SK-N-SH (cell line): Measurements from ENCODE around the gene GSG1L2. TPM values are rescaled to one million over a fixed set of nuclear protein-coding genes. Genes with fewer than 3 reads are reported as not detected.

Source experiments
- CTCF ChIA-PET: fragments of 300-600, 350-600 bp; formaldehyde crosslinking; extraction: SDS; loops from one replicate; lab custom pipeline; 2021; lab: Yijun Ruan, JAX
- POLR2A ChIA-PET: fragments of 350-600 bp; sonication (Branson Sonifier 250); formaldehyde crosslinking; extraction: SDS; loops from one replicate; lab custom pipeline; 2020; ENCODE audit warnings: antibody characterized with exemption, inconsistent platforms; lab: Yijun Ruan, JAX
- DNase-seq: peaks from one replicate; pipeline ENCODE4 v3.0.0; 2012
- H2AFZ ChIP-seq: fragments of 200-600 bp; sonication (generic); 2 replicates; pipeline ENCODE4 v1.8.1; 2016; ENCODE audit warnings: antibody characterized with exemption, mild to moderate bottlenecking, low read depth
- H3F3A ChIP-seq: fragments of 200-600 bp; sonication (generic); replicated peaks from 2 replicates; pipeline ENCODE3; 2016; ENCODE audit warnings: antibody characterized with exemption, mild to moderate bottlenecking; ENCODE audit not compliant: insufficient read depth
- H3K27ac ChIP-seq, 2 experiments: fragments of 200-500 bp in 1 of 2; fragments of 200-600 bp in 1 of 2; sonication (Bioruptor generic) in 1 of 2; sonication (generic), shearing (Covaris generic) in 1 of 2; 2 replicates each; pipeline versions ENCODE4 v1.5.1 to v1.6.1; 2014 to 2016; ENCODE audit warnings: low read depth in 2 of 2, inconsistent platforms in 1 of 2, low read length in 1 of 2, mild to moderate bottlenecking in 1 of 2, mixed read lengths in 1 of 2
- H3K27me3 ChIP-seq: fragments of 200-600 bp; sonication (generic), shearing (Covaris generic); 2 replicates; pipeline ENCODE4 v1.6.1; 2016; ENCODE audit warnings: mixed run types; ENCODE audit not compliant: insufficient read depth
- H3K36me3 ChIP-seq, 2 experiments: fragments of 200-500 bp in 1 of 2; fragments of 200-600 bp in 1 of 2; sonication (Bioruptor generic) in 1 of 2; sonication (generic) in 1 of 2; replicated peaks in 1 of 2; 2 replicates each; pipeline versions ENCODE3 to v1.5.1; 2014 to 2016; ENCODE audit warnings: low read length in 1 of 2, mild to moderate bottlenecking in 1 of 2; ENCODE audit not compliant: insufficient read depth in 2 of 2, control insufficient read depth in 1 of 2
- H3K4me1 ChIP-seq, 2 experiments: fragments of 200-500 bp in 1 of 2; fragments of 200-600 bp in 1 of 2; sonication (Bioruptor generic) in 1 of 2; sonication (generic), shearing (Covaris generic) in 1 of 2; 2 replicates each; pipeline versions ENCODE4 v1.5.1 to v1.6.1; 2014 to 2016; ENCODE audit warnings: low read depth in 1 of 2, low read length in 1 of 2, mixed run types in 1 of 2; ENCODE audit not compliant: insufficient read depth in 2 of 2, control insufficient read depth in 1 of 2
- H3K4me2 ChIP-seq: fragments of 200-600 bp; sonication (generic), shearing (Covaris generic); 2 replicates; pipeline ENCODE4 v1.6.1; 2017; ENCODE audit warnings: mixed run types
- H3K4me3 ChIP-seq, 2 experiments: fragments of 200-500 bp in 1 of 2; fragments of 200-600 bp in 1 of 2; sonication (Bioruptor generic) in 1 of 2; sonication (generic), shearing (Covaris generic) in 1 of 2; 2 replicates each; pipeline versions ENCODE4 v1.5.1 to v1.8.1; 2014 to 2016; ENCODE audit warnings: low read depth in 2 of 2, inconsistent platforms in 1 of 2, low read length in 1 of 2, mild to moderate bottlenecking in 1 of 2, mixed read lengths in 1 of 2, moderate library complexity in 1 of 2
- H3K79me2 ChIP-seq: fragments of 200-600 bp; sonication (generic); 2 replicates; pipeline ENCODE4 v1.8.1; 2017; ENCODE audit warnings: mild to moderate bottlenecking; ENCODE audit not compliant: insufficient read depth
- H3K9ac ChIP-seq: fragments of 200-600 bp; sonication (generic); 2 replicates; pipeline ENCODE4 v1.6.1; 2017; ENCODE audit warnings: mixed run types
- H3K9me2 ChIP-seq: fragments of 200-600 bp; sonication (generic); 2 replicates; pipeline ENCODE4 v1.6.1; 2017; ENCODE audit warnings: mixed run types
- H3K9me3 ChIP-seq: fragments of 200-600 bp; sonication (generic); 2 replicates; pipeline ENCODE4 v1.6.1; 2017; ENCODE audit warnings: mixed run types, mild to moderate bottlenecking, moderate library complexity
- H4K20me1 ChIP-seq: fragments of 200-600 bp; sonication (generic); 2 replicates; pipeline ENCODE4 v1.6.1; 2017; ENCODE audit warnings: mild to moderate bottlenecking, mixed run types; ENCODE audit not compliant: insufficient read depth
- CTCF ChIP-seq: fragments of 200-600 bp; sonication (generic); IDR thresholded peaks from 2 replicates; pipeline ENCODE4 v1.6.1; 2017; ENCODE audit warnings: antibody characterized with exemption, mild to moderate bottlenecking, moderate library complexity
- ELF1 ChIP-seq: IDR thresholded peaks from 2 replicates; pipeline ENCODE4 v1.4.0; 2012
- EP300 ChIP-seq, 2 experiments: IDR thresholded peaks; 2 replicates each; pipeline versions ENCODE4 v1.4.0 to v1.6.1; 2012; ENCODE audit warnings: borderline replicate concordance in 1 of 2, low read depth in 1 of 2, low read length in 1 of 2
- EZH2phosphoT487 ChIP-seq: fragments of 200-600 bp; sonication (generic); IDR thresholded peaks from 2 replicates; pipeline ENCODE4 v1.6.1; 2017; ENCODE audit warnings: low read depth, mixed run types, mild to moderate bottlenecking, antibody characterized with exemption, moderate library complexity, borderline replicate concordance
- FOXM1 ChIP-seq: IDR thresholded peaks from 2 replicates; pipeline ENCODE4 v1.4.0; 2012; ENCODE audit warnings: low read depth, mild to moderate bottlenecking
- GABPA ChIP-seq: IDR thresholded peaks from 2 replicates; pipeline ENCODE4 v1.4.0; 2012; ENCODE audit warnings: low read depth, mild to moderate bottlenecking
- GATA2 ChIP-seq: sonication (generic); formaldehyde crosslinking; IDR thresholded peaks from 2 replicates; pipeline ENCODE4 v1.5.0; 2020; ENCODE audit warnings: mild to moderate bottlenecking, missing genetic modification reagents
- IRF3 ChIP-seq: fragments of 150-350 bp; IDR thresholded peaks from 2 replicates; pipeline ENCODE4 v1.6.1; 2016; ENCODE audit warnings: mild to moderate bottlenecking, low read depth, low read length
- JUND ChIP-seq: IDR thresholded peaks from 2 replicates; pipeline ENCODE4 v1.4.0; 2012
- POLR2AphosphoS5 ChIP-seq: IDR thresholded peaks from 2 replicates; pipeline ENCODE4 v1.6.1; 2012; ENCODE audit warnings: low read depth, low read length
- RAD21 ChIP-seq: IDR thresholded peaks from 2 replicates; pipeline ENCODE4 v1.6.1; 2012; ENCODE audit warnings: mild to moderate bottlenecking, low read length
- REST ChIP-seq: IDR thresholded peaks from 2 replicates; pipeline ENCODE4 v1.6.1; 2012; ENCODE audit warnings: mild to moderate bottlenecking, low read depth, low read length, moderate library complexity
- SMC3 ChIP-seq: IDR thresholded peaks from 2 replicates; pipeline ENCODE4 v1.6.1; 2012; ENCODE audit warnings: low read depth, low read length, improper control_type of control experiment
- TAF1 ChIP-seq: IDR thresholded peaks from 2 replicates; pipeline ENCODE4 v1.6.1; 2012; ENCODE audit warnings: low read depth, mild to moderate bottlenecking, low read length, moderate library complexity, borderline replicate concordance
- TCF12 ChIP-seq: IDR thresholded peaks from 2 replicates; pipeline ENCODE4 v1.4.0; 2012
- TEAD4 ChIP-seq: IDR thresholded peaks from 2 replicates; pipeline ENCODE4 v1.4.0; 2012; ENCODE audit warnings: mild to moderate bottlenecking, borderline replicate concordance; ENCODE audit not compliant: insufficient read depth
- YY1 ChIP-seq: IDR thresholded peaks from 2 replicates; pipeline ENCODE4 v1.4.0; 2012; ENCODE audit warnings: low read depth, mild to moderate bottlenecking
- WGBS: methylation state at CpG from one replicate; pipeline ENCODE4 v1.1.6; 2017; ENCODE audit warnings: low lambda C conversion rate; 5-methylcytosine and 5-hydroxymethylcytosine counted together
- polyA plus RNA-seq, 3 experiments: library from polyadenylated mRNA; depleted of rRNA; stranded (reverse); fragments of >200 nt; gene quantifications; 2 replicates each; pipeline ENCODE4 v1.2.3, GENCODE V29; 2012

GSG1L2 gene
- not detected in 2 replicates for polyA plus RNA-seq (2012; rRNA removed)
- polyA plus RNA-seq (2012; cell fraction: cytosol; rRNA removed): not detected in 2 replicates
- polyA plus RNA-seq (2012; cell fraction: nucleus; rRNA removed): not detected in 2 replicates

- CTCF ChIA-PET: no interaction called here
These were observed at the start of gene GSG1L2 for GRCh38 chr17:9821921-9822320. Gene GSG1L2, minus strand, starts transcription at chr17:9822079. Its CDS starts 8 bp downstream, at chr17:9822071.

GRCh38 chr17:9868552-9868951, 46.7 kb upstream of the GSG1L2 start:
- POLR2A ChIA-PET: no interaction called here
- Histone ChIP-seq H3K9ac (no peak overlapping the region), H3K4me1 (no peaks in the 10 kb centered on the region), H3K27me3 (no peaks in the 10 kb centered on the region), H2AFZ (no peak overlapping the region), H3K4me2 (no peak overlapping the region), H3F3A (no peaks in the 10 kb centered on the region), H4K20me1 (no peaks in the 10 kb centered on the region), H3K9me3 (no peaks in the 10 kb centered on the region), H3K27ac (no peak overlapping the region), H3K36me3 (no peaks in the 10 kb centered on the region), H3K9me2 (no peaks in the 10 kb centered on the region), H3K4me3 (no peak overlapping the region), H3K79me2 (no peaks in the 10 kb centered on the region)
- CTCF ChIA-PET: no interaction called here
- TF ChIP-seq GATA2 (CRISPR knock-in tag): no peak
- no peak for TF ChIP-seq IRF3
- no peak for TF ChIP-seq TEAD4
- TF ChIP-seq TAF1: no peak
- no peak for TF ChIP-seq ELF1
- TF ChIP-seq TCF12: no peak
- TF ChIP-seq CTCF: no peak
- WGBS: 7% methylated on average over 3 of the region's 3 CpGs
- DNase-seq: no peak

More at GRCh38 chr17:9821921-9822320, at the start of gene GSG1L2:
- Histone ChIP-seq H3K4me1 (no peaks in the 10 kb centered on the region), H3K9me3 (no peaks in the 10 kb centered on the region), H3K9ac (no peak within 1 kb of the TSS), H3K27me3 (peaks cover 10% of the 10 kb centered on the region; the same call in 1 of the 2 replicates), H3K4me3 (no peak within 1 kb of the TSS), H3K4me2 (no peak within 1 kb of the TSS), H2AFZ (no peak within 1 kb of the TSS), H3K79me2 (no peaks in the 10 kb centered on the region), H3K36me3 (no peaks in the 10 kb centered on the region), H3K27ac (no peak within 1 kb of the TSS), H3K9me2 (no peaks in the 10 kb centered on the region), H3F3A (no peaks in the 10 kb centered on the region), H4K20me1 (no peaks in the 10 kb centered on the region)
- TF ChIP-seq EZH2phosphoT487 (no peak), GABPA (no peak), JUND (no peak), POLR2AphosphoS5 (no peak), GATA2 (CRISPR knock-in tag) (no peak), TCF12 (no peak), YY1 (no peak), REST (no peak), SMC3 (no peak), FOXM1 (no peak), RAD21 (no peak), EP300 (IDR thresholded peaks at IDR 0.05; ENCODE audit: borderline replicate concordance in 1 of 2, low read depth in 1 of 2, low read length in 1 of 2) (no peak)
- POLR2A ChIA-PET: no interaction called here
- DNase-seq: no peak
- WGBS: 8% methylated on average over 6 of the region's 15 CpGs
